Measurements from ENCODE around the gene EDNRB.
"Not testable (repeated sequence)": the region's sequence is repeated elsewhere in the genome, so short reads cannot be mapped to it uniquely, and the experiment has no call there.

EDNRB gene

DNA sequence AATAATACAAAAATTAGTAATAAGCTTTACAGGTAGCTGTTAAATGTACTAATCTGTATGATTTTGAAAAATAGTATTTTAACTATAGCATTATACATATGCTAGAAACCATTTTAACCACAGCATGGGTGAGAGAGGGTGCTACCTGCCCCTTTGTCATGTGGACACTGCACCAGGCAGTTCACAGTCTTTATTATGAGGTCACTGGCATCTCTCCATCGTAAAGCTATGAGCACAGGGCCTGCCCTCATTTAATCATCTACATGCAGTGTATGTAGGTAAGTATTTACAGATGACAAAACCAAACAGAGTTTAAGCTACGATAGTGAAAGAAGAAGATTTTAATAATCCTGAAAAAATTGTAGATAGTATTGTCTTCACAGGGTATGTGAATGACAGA is 21.7 kb downstream of the EDNRB start:
- no peak for DNase-seq (ENCODE audit: low read depth in 2 of 3, low spot score in 2 of 3)

DNA sequence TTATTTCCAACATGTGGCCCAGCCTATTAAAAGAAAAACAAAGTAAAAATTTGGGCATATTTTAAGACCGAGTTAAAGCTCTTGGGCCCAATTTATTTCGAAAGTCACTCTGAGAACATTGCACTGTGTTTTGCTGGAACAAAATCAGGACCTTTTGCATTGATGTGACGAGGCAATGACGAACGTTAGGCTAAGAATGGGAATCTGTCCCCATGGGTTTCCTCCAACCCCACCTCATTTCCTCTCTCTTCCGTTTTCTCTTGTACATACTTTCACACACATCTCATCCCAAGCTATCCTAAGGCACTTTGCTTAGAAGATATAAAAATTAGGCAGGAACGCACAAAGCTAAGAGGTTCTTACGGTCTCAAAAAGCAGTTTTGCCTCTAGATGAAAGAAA is 22.1 kb downstream of the EDNRB start:
- DNase-seq (ENCODE audit: low read depth in 2 of 3, low spot score in 2 of 3), result no peak

DNA sequence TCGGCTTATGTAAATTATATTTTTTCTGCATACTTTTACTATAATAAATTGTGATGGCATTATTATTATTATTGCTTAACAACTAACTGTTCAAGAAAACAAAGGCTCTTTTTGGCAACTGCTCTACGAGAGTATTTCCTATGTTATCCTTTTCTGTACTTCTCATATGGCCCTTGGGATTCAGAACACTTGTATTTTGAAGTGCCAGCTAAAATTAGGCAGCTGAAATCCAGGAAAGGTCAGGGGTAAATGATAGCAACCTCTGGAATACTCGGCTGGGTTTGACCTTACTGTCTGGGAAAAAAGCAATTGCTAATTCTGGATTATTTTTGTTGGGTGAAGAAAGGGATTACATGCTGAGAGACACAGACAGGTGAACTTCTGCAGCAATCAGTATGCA is 23.9 kb downstream of the EDNRB start:
- no peak for DNase-seq (ENCODE audit: low read depth in 2 of 3, low spot score in 2 of 3)

DNA sequence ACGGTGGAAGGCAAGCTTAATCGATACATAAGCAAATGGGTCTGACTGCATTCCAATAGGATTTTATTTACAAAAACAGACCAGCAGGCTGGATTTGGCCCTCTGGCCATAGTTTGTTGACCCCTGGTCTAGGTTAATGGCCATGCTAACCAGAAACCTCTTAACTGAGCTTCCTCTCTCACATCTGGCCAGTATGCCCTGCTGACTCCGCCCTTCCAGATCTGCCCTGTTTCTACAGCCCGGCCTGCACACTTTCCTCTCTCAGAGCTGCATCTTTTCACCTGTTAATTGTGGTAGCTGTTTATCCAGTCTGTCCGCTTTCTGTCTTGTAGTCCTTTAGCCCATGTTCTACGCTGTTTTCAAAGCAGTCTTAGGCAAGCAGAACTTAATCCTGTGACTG is 25.6 kb downstream of the EDNRB start:
- no peak for DNase-seq (ENCODE audit: low read depth in 2 of 3, low spot score in 2 of 3)

DNA sequence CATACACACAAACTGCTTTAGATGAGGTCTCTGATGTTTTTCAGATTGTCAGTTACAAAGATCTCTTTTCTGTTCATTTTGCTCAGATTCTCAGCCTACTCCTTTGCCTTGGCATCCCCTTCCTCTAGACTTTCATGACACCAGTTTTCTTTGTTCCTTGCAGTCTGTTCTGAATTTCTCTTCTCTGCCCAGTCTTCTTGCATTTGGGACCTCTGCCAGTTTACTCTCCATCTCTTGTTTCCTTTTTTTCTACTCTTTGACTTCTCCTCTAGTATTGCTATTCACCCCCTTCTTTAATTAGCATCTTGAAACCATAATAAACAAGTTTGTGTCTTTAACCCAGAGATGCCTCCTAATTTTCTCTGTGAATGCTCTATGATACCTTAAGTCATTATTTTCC is 26.1 kb downstream of the EDNRB start:
- DNase-seq (ENCODE audit: low read depth in 2 of 3, low spot score in 2 of 3), result no peak

DNA sequence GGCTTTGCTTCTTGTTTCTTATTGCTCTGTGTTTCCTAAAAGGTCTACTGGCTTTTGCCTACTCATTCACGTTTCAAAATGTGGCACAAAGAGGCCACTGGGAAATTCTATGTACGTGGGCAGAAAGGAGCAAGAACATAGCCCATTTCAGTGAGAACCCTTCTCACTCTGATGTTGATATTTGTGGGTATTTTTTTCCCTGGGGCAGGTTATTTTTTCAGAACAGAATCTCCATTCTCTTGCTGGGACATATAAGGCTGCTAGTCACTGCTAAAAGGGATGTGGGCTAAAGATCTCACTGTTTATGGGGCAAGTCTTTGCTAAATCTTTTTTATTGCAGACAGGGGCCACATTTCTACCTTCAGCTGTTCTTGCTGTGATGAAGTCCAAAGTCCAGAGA is 27.1 kb downstream of the EDNRB start:
- DNase-seq (ENCODE audit: low read depth in 2 of 3, low spot score in 2 of 3), result no peak

DNA sequence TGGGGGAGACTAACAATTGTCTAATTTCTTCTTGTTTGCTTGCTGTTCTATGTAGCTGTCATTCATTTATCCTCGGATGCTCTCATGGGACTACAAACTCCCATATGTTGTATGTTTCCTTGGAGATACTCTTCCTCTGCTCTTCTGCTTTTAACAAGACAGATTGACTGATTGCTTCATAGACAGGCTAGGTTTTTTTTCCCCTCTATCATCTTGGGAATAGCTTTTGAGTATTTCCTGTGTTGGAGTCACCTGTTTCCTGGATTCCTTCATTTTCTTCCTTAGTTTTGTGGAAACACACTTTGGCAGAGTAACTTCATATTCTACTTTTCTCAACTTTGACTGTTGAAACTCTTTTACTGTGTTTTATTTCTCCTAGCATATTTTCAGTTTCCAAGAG is 27.6 kb downstream of the EDNRB start:
- no peak for DNase-seq (ENCODE audit: low read depth in 2 of 3, low spot score in 2 of 3)

DNA sequence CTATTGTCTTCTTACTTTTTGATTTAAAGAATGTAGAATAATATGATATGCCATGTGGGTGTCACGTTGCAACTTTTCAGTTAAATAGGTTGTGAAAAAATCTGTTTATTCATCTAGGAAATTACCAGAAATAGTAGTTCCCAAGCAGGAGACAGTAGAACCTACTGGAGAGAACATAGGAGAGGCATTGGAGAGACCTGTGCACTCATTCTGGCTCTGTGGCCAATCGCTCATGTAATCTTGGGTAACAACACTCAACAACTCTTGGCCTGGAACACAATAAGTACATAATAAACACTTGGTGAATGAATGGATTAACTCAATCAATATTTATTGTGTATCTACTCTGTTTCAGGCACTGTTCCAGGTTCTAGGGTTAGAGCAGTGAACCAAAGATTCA is 35.3 kb downstream of the EDNRB start:
- DNase-seq (ENCODE audit: low read depth in 2 of 3, low spot score in 2 of 3), result no peak

DNA sequence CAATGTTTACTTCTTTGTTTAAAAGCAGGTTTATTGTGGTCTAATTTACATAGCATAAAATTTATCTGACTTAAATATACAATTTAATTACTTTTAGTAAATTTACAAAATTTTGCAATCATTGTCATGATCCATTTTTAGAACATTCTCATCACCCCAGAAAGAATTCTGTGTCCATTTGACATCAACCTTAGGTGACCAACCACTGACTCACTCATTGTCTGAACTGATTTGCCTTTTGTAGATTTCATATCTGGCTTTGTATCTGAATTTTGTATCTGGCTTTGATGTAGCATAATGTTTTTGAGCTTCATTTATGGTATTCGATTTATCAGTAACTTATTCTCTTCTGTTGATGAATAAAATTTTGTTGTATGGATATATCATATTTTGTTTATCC is 40.4 kb downstream of the EDNRB start:
- no peak for DNase-seq (ENCODE audit: low read depth in 2 of 3, low spot score in 2 of 3)

DNA sequence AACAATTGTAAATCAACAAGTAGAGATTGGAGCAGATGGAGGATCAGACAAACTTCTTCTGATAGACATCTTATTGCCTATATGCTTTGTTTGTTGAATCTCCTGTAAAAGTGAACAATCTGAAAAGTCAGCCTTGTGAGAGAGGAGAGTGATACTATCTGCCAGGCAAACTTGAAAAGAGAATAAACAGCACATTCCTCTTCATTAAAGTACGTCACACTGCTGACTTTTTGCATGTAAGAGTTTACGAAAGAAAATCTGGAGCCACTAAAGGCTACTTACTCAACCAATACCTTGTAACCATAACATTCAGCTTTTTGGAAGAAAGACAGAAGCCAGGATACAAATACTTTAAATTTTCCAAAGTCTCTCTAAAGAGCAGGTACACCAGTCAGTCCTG is 42.5 kb downstream of the EDNRB start:
- DNase-seq (ENCODE audit: low read depth in 2 of 3, low spot score in 2 of 3), result no peak

DNA sequence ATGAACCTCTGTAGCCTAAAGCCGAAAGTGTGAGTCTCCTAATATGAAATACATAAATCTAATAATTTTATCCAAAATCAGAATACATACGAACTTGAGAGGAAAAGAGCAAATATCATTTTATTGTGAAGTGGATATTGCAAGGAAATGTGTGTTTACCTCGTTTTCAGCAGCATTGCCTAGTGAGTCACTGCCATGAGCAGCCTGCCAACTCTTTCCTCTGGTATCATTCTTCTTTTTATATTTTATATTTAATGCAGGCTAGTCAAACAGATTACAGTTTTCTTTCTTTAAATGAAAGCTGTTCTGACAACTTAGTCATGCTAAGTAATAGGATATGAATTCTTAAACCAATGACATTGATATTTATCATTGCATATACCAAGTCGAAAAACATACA is 44.2 kb downstream of the EDNRB start:
- no peak for DNase-seq (ENCODE audit: low read depth in 2 of 3, low spot score in 2 of 3)

DNA sequence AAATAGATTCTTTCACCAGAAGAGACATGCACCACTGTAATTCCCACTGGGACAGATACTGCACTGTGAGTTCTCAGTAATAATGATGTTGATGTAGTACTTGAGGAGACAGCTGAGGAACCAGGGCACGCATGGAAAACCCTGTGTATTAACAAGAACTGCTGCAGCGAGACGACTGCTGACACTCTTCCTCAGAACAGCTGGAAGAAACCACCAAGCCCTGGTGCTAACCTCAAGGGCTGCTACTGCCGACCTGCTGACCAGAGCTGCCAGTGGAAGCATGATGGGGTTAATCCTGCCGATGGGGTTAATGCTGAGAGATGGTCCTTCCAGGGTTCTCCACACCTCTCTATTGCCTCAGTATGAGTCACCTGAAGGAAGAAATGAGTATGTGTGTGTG is 45.6 kb downstream of the EDNRB start:
- no peak for DNase-seq (ENCODE audit: low read depth in 2 of 3, low spot score in 2 of 3)

DNA sequence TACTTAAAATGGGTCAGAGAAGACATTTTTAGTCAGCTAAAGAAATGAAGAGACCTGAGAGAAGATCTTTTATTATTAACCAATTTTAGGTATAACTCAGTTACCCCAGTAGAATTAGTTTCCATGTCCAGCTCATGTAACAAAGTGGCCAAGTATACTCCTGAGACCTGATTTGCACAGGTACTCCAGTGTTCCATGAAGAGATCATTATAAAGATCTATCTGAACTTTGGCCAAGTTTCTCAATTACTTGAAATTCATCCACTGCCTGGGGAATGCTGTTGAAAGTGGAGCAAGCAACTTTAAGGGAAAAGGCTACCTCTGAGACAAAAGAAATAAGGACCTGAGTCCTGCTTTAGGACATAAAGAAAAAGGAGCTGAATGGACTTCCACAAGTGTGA is 47.0 kb downstream of the EDNRB start:
- DNase-seq (ENCODE audit: low read depth in 2 of 3, low spot score in 2 of 3), result no peak

DNA sequence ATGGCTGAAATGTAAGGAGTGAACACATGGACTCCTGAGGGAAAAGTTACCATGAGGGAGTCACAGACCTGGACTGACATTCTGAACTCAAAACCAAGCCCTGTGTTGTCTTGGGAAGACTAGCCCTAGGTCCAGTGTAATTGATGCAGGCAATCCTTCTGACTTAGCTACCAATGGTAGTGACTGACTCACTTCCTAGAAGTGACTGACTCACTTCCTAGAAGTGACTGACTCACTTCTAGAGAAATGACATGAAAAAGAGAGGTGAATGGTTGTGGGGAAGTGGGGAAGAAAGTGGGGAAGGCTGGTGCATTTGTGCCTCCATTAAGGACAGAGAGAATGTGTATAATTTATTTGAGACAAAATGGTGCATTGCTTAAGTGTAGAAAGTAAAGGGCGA is 49.9 kb downstream of the EDNRB start:
- DNase-seq (ENCODE audit: low read depth in 2 of 3, low spot score in 2 of 3), result no peak

DNA sequence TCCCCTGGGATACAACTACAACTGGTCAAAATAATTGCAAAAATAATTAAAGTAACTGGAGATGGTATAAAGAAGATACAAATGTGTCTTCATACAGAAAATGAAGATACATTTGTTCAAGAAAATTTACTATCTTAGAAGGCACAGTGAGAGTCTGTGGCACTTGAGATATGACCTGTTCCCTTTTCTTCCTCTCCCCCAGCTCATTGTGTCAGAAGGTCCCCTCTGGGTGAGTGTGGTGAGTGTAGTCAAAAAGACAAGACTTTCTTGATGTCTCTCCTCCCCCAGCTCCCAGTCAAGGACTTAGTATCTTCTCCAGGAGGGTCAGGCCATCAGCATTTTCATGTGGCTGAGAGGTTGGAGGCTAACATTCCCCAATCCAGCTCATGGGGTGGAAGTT is 51.7 kb downstream of the EDNRB start:
- no peak for DNase-seq (ENCODE audit: low read depth in 2 of 3, low spot score in 2 of 3)

DNA sequence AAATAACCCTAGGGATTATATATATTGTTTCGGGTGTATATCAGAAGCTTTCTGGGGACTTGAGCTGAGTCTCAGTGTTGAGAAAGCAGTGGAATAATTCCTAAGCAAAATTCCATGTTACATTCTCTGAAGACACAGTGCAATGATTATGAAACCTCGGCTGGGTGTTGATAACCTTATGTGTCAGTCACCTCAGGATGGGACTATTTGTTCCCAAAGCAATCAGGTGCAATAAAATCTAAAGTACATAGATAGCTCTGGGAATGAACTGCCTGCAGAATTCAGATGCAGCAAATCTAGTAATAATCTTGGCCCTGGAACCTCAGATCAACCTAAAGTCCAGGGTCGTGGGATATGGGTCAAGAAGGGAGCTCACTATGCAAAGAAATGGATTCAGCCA is 53.0 kb downstream of the EDNRB start:
- DNase-seq (ENCODE audit: low read depth in 2 of 3, low spot score in 2 of 3), result no peak

DNA sequence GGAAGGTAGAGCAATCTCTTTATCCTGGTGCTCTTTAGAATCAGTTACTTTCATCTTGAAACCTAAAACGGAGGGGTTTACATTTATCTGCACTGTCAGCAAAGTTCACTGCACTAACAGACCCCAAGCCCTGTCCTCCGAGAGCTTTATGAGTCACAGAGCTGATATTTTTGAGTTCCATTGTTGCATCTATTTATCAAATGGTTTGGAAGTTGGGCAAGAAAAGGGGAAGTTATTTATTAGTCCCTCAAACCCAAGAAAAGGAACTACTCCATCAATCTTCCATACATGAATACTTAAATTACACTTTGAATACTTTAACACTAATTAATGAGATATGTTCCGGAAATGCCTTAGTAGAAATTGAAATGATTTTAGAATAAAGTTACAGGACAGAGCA is 55.5 kb downstream of the EDNRB start:
- DNase-seq (ENCODE audit: low read depth in 2 of 3, low spot score in 2 of 3), result no peak

DNA sequence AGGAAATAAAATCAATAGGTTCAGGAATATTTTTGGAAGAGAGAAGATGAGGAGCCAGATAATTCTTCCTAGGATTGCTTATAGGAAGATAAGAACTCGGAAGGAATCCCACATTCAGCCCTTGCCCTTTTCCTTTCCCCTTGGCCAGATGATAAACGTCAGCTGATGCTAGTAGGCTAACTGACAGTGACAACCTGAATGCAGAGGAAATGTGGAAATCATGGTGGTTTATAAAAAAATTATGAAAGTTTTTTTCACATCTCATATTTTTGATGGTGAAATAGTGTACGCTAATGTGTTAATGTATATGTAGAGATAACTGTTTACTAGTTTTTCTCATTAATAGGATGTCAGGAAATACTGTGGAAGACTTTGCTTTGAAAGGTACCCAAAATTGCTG is 56.9 kb downstream of the EDNRB start:
- DNase-seq (ENCODE audit: low read depth in 2 of 3, low spot score in 2 of 3), result no peak

DNA sequence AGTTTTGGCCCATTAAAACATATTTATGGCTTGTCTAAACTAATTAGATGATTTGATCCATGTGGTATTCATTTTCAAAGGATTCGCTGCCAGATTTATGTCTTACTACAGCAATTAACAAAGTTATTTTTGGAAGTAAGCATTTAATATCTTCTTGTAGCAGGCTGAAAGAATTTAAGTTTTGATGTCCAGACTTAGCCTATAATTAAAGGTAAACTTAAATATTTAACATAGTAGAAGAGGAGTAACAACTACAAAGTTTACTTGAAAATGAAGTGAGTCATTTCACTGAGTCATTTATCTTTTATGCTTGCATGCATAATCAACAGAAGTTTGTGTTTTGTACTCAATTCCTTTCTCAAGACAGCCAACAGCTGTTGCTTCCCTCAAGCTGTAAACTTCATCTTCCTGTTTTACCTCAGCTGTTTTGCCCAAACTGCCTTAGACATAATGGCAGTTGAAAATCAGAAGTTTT is 58.1 kb downstream of the EDNRB start:
- no peak for DNase-seq (ENCODE audit: low read depth in 2 of 3, low spot score in 2 of 3)

DNA sequence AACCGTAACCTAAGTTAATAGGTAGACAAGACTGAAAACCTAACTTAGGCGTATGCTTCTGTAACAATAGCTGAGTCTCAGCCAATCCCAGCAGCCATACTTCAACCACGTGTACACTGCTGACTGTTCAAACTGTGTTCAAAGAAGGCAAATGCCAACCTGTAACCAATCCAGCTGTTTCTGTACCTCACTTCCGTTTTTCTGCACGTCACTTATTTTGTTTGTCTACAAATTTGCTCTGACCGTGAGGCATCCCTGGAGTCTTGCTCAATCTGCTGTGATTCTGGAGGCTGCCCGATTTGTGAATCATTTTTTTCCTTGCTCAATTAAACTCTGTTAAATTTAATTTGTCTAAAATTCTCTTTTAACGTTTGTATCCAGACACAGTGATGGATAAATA is 59.2 kb downstream of the EDNRB start:
- DNase-seq (ENCODE audit: low read depth in 2 of 3, low spot score in 2 of 3), result no peak

DNA sequence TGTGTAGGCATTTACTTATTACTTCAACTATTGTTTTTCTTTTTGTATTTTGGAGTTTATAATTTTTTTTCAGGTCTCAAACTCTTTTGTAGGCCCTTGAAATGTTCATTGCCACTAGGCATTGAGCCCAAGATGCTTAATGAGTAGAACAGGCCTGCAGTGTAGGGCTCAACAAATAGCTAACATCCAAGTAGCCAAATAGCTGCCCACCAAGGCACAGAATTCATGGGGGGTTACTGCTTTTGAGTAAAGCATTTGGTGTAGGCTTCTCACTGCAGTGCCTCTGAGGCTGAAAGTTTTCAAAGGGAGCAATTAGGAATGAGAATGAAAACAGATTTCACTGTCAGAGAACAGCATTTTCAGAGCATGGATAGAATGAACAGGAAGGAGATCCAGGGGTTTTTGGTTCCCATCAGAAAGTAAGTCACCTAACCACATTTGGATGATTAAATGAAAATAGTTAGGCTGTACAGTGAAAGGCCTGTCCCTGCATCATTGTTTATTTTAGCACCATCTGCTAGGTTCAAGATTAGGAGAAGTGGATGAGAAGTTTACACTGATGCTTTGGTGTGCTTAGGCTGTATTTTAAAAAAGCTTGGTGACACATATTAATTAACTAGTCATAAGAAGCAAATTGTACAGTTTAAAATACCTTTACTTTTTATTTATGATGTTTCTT is 61.0 kb downstream of the EDNRB start:
- DNase-seq (ENCODE audit: low read depth in 2 of 3, low spot score in 2 of 3), result no peak

DNA sequence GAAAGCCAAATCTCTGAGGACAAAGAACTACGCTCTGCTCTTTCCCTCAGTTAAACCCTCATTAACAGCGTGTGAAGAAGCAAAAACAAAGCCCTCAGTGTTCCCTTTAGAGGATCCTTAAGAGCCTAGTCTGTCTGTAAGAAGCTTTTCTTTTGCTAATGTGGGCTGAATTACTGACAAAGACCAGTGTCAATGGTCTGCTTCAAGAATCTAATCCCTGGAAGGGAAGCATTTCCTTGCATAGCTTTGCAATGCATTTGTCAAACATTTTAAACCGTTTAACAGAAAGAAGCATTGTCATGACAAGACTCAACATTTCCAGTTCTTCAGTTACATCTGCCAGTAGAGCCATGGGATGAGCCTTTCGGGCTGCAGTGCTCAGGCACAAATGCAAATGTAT is 64.9 kb downstream of the EDNRB start:
- DNase-seq (ENCODE audit: low read depth in 2 of 3, low spot score in 2 of 3), result no peak

DNA sequence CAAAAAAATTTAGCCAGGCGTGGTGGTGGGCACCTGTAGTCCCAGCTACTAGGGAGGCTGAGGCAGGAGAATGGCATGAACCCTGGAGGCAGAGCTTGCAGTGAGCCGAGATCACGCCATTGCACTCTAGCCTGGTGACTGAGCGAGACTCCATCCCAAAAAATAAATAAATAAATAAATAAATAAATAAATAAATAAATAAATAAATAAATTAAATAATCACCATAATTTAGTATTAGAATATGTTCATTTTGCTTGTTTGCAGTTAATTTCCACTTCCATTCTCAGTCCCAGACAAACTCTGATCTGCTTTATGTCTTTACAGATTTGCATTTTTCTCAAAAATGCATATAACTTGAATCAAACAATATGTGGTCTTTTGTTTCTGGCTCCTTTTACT is 70.6 kb downstream of the EDNRB start:
- DNase-seq (ENCODE audit: low read depth in 2 of 3, low spot score in 2 of 3), result not testable (repeated sequence)

DNA sequence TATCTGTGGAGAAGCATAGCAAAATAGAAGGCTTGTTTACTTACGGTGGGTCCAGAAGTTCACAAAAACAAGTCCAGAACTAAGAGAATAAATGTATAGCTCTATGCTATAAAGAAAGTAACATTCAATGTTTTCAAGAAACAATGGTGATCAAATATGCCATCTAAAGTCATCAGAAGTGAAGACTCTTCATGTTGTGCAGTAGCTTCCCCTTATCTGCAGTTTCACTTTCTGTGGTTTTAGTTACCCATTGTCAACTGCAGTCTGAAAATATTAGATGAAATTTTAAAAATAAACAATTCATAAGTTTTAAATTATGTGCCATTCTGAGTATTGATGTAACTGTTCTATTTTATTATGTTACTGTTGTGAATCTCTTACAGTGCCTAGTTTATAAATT is 72.5 kb downstream of the EDNRB start:
- no peak for DNase-seq (ENCODE audit: low read depth in 2 of 3, low spot score in 2 of 3)
